PC-9 (cell line): ENCODE measurements around the gene SLC7A4.

Experiments
- CTCF ChIP-seq: fragments of 200-600 bp; sonication (generic); conservative IDR thresholded peaks from 2 replicates; pipeline ENCODE4 v1.6.1; 2017; ENCODE audit warnings: mixed run types, antibody characterized with exemption, mild to moderate bottlenecking, moderate library complexity
- EZH2 ChIP-seq: fragments of 200-600 bp; sonication (generic); IDR thresholded peaks from 2 replicates; pipeline ENCODE4 v1.8.0; 2017; ENCODE audit warnings: antibody characterized with exemption, low read depth

- TF ChIP-seq CTCF (no peak), EZH2 (no peak)
These were observed 19.6 kb downstream of the SLC7A4 start for GRCh38 chr22:21012446-21013407.
